ENCODE results near the gene NEK2. TPM values are rescaled to one million over a fixed set of nuclear protein-coding genes. Genes with fewer than 3 reads are reported as not detected.

The NEK2 gene
- total RNA-seq, 3 donors from 2014 or later = 1.8 TPM; not detected in 2

DNA sequence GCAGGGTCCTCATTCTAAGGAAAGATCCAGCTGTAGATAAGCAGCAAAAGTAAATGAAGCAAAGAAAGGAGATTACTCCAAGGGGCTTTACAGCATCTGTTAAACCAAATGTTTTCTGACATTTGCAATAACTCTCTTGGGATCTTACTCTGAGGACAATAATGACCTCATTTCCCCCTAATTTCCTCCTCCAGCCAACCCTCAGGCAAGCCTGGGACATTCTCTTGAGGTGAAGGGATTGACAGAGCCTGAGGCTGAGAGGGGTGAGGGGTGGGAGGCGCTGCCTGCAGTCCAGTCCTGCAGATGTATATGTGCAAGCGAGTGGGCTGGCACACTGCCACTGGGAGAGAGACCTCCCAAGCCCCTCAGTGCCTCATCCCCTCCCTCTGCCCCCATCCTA lies 40.5 kb upstream of the NEK2 start:
- no peaks in the 10 kb centered on the region for H3K9me3 ChIP-seq
- TF ChIP-seq, protein P1, sequence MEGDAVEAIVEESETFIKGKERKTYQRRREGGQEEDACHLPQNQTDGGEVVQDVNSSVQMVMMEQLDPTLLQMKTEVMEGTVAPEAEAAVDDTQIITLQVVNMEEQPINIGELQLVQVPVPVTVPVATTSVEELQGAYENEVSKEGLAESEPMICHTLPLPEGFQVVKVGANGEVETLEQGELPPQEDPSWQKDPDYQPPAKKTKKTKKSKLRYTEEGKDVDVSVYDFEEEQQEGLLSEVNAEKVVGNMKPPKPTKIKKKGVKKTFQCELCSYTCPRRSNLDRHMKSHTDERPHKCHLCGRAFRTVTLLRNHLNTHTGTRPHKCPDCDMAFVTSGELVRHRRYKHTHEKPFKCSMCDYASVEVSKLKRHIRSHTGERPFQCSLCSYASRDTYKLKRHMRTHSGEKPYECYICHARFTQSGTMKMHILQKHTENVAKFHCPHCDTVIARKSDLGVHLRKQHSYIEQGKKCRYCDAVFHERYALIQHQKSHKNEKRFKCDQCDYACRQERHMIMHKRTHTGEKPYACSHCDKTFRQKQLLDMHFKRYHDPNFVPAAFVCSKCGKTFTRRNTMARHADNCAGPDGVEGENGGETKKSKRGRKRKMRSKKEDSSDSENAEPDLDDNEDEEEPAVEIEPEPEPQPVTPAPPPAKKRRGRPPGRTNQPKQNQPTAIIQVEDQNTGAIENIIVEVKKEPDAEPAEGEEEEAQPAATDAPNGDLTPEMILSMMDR (IDR thresholded peaks at IDR 0.05) = no peak
- TF ChIP-seq POLR2A (IDR thresholded peaks at IDR 0.05) (no peak), POLR2AphosphoS5 (IDR thresholded peaks at IDR 0.05) (no peak)
- no peaks in the 10 kb centered on the region for H3K4me1 ChIP-seq
- intact Hi-C loops (cut with DNase I; ENCODE audit: low total_unique reads) = no loop called here
- H3K27ac ChIP-seq = no peak overlapping the region
- no peak for DNase-seq (ENCODE audit: low spot score in 2 of 2)
- no peaks in the 10 kb centered on the region for H3K27me3 ChIP-seq
- no peak overlapping the region for H3K4me3 ChIP-seq
- no peaks in the 10 kb centered on the region for H3K36me3 ChIP-seq

DNA sequence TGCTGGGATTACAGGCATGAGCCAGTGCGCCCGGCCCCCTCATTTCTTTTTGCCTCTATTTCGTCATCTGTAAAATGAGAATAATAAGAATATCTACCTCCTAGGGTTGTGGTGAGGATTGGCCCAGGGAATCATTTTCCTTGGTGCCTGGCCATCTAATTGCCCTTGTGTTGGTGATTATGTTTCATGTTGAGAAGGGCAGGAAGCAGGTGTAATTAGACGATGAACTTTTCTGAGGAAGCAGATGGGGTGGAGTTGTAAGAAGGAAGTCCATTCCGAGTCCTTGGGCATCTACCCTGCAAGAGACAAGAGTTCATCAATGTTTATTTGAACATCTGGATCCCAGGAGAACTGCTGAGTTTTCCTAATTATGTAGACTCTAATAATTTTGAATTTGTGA lies 38.7 kb upstream of the NEK2 start:
- Histone ChIP-seq H3K36me3 (no peaks in the 10 kb centered on the region), H3K4me1 (no peaks in the 10 kb centered on the region), H3K27me3 (no peaks in the 10 kb centered on the region), H3K27ac (no peak overlapping the region), H3K9me3 (no peaks in the 10 kb centered on the region), H3K4me3 (no peak overlapping the region)
- no peak for TF ChIP-seq POLR2A (IDR thresholded peaks at IDR 0.05)
- no peak for TF ChIP-seq POLR2AphosphoS5 (IDR thresholded peaks at IDR 0.05)
- TF ChIP-seq, protein P1 (IDR thresholded peaks at IDR 0.05) = no peak
- intact Hi-C loops (cut with DNase I; ENCODE audit: low total_unique reads) = no loop called here
- DNase-seq (ENCODE audit: low spot score in 2 of 2) = no peak

DNA sequence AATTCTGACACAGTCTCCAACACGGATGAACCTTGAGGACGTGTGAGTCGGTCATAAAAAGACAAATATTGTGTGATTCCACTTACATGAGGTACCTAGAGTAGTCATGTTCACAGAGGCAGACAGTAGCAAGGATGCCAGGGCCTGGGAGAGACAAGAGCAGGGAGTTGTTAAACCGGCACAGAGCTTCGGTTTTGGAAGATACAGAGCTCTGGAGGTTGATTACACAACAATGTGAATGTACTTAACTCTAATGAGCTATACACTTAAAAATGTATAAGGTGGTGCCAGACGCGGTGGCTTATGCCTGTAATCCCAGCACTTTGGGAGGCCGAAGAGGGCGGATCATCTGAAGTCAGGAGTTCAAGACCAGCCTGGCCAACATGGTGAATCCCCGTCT lies 37.8 kb upstream of the NEK2 start:
- H3K36me3 ChIP-seq = no peaks in the 10 kb centered on the region
- DNase-seq (ENCODE audit: low spot score in 2 of 2) = no peak
- no peak overlapping the region for H3K4me3 ChIP-seq
- intact Hi-C loops (cut with DNase I; ENCODE audit: low total_unique reads) = no loop called here
- H3K4me1 ChIP-seq = no peaks in the 10 kb centered on the region
- TF ChIP-seq POLR2A (IDR thresholded peaks at IDR 0.05) (no peak), POLR2AphosphoS5 (IDR thresholded peaks at IDR 0.05) (no peak)
- TF ChIP-seq, protein P1 (IDR thresholded peaks at IDR 0.05) = no peak
- no peaks in the 10 kb centered on the region for H3K27me3 ChIP-seq
- H3K9me3 ChIP-seq = no peaks in the 10 kb centered on the region
- no peak overlapping the region for H3K27ac ChIP-seq

DNA sequence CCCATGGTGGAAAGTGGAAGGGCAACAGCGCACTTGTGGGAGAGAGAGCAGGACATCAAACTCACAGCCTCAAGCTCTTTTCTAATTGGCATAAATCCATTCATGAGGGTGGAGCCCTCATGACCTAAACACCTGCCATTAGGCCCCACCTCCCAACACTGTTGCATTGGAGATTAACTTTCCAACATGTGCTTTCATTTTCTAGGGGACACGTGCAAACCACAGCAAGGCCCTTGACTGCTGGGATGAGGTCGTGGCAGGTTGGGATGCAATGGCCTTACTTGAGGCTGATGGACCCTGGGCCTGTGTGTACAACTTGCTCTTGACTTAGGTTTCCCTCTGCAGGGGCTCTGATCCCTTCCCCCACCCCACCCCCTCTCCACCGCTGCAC lies 35.9 kb upstream of the NEK2 start:
- H3K27ac ChIP-seq = no peak overlapping the region
- TF ChIP-seq POLR2A (IDR thresholded peaks at IDR 0.05) (no peak), POLR2AphosphoS5 (IDR thresholded peaks at IDR 0.05) (no peak)
- TF ChIP-seq, protein P1 (IDR thresholded peaks at IDR 0.05) = no peak

DNA sequence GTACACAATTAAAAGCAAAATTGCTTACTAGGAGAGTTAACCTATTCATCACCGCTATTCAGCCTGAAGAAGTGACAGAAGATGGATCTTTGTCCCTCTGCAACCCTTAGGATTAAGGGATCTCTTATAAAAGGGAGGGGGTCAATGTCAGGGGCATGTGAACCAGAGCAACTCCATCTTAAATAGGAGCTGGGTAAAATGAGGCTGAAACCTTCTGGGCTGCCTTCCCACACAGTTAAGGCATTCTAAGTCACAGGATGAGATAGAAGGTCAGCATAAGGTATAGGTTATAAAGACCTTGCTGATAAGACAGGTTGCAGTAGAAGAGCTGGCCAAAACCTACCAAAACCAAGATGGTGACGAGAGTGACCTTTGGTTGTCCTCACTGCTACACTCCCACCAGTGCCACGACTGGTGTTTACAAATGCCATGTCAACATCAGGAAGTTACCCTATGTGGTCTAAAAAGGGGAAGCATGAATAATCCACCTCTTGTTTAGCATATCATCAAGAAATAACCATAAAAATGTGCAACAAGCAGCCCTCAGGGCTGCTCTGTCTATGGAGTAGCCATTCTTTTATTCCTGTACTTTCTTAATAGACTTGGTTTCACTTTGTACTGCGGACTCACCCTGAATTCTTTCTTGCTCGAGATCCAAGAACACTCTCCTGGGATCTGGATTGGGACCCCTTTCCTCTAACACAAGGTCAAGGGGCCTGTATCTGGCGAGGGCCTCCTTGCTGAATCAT lies 35.3 kb upstream of the NEK2 start:
- H3K4me3 ChIP-seq = no peak overlapping the region
- intact Hi-C loops (cut with DNase I; ENCODE audit: low total_unique reads) = no loop called here
- H3K9me3 ChIP-seq = no peaks in the 10 kb centered on the region
- H3K27me3 ChIP-seq = no peaks in the 10 kb centered on the region
- H3K36me3 ChIP-seq = no peaks in the 10 kb centered on the region
- TF ChIP-seq, protein P1 (IDR thresholded peaks at IDR 0.05) = no peak
- no peak for TF ChIP-seq POLR2A (IDR thresholded peaks at IDR 0.05)
- no peak for TF ChIP-seq POLR2AphosphoS5 (IDR thresholded peaks at IDR 0.05)
- no peaks in the 10 kb centered on the region for H3K4me1 ChIP-seq
- no peak for DNase-seq (ENCODE audit: low spot score in 2 of 2)
- H3K27ac ChIP-seq = no peak overlapping the region

More for the DNA sequence above, 35.9 kb upstream of the NEK2 start:
- Histone ChIP-seq H3K36me3 (no peaks in the 10 kb centered on the region), H3K9me3 (no peaks in the 10 kb centered on the region), H3K4me1 (no peaks in the 10 kb centered on the region), H3K4me3 (no peak overlapping the region), H3K27me3 (no peaks in the 10 kb centered on the region)
- intact Hi-C loops (cut with DNase I; ENCODE audit: low total_unique reads) = no loop called here
- DNase-seq (ENCODE audit: low spot score in 2 of 2) = no peak

Data from breast epithelium (tissue), 4 donors.